ENCODE results near the gene IL21R.

DNA sequence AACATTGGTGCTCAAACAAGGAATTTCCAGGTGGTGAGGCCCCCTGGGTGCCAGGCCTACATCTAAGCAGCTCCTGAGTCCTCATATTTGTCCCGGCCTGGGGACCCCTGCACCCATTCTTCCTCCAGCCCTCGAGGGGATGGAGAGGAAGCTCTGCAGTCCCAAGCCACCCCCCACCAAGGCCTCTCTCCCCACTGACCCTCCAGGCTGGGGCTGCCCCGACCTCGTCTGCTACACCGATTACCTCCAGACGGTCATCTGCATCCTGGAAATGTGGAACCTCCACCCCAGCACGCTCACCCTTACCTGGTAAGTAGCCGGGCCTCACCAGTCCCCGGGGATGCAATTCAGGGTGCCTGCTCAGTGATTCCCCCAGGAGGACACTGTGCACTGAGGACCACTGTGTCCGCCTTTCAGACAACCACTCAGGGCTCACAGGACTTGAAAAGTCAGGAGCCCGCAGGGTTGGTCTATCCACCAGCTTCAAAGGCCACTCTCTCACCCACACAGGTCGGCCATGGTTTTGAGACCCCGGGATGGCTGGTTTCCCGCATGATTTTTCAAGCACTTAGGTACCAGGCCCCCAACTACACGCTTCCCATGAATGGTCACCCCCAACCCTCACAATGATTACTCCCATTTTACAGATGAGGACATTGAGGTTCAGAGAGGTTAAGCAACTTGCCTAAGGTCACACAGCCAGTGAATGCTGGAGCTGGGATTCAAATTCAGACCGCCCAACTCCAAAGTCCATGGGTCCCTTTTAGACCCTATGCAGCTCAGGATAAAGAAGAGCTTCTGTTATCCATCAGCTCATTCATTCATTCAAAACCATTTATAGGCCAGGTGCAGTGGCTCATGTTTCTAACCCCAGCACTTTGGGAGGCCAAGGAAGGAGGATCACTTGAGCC, 32.4 kb downstream of the IL21R start:
- TF ChIP-seq, protein P1, sequence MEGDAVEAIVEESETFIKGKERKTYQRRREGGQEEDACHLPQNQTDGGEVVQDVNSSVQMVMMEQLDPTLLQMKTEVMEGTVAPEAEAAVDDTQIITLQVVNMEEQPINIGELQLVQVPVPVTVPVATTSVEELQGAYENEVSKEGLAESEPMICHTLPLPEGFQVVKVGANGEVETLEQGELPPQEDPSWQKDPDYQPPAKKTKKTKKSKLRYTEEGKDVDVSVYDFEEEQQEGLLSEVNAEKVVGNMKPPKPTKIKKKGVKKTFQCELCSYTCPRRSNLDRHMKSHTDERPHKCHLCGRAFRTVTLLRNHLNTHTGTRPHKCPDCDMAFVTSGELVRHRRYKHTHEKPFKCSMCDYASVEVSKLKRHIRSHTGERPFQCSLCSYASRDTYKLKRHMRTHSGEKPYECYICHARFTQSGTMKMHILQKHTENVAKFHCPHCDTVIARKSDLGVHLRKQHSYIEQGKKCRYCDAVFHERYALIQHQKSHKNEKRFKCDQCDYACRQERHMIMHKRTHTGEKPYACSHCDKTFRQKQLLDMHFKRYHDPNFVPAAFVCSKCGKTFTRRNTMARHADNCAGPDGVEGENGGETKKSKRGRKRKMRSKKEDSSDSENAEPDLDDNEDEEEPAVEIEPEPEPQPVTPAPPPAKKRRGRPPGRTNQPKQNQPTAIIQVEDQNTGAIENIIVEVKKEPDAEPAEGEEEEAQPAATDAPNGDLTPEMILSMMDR (conservative IDR thresholded peaks at IDR 0.05), result no peak
- TF ChIP-seq EZH2 (IDR thresholded peaks at IDR 0.05; ENCODE audit: low read depth), result no peak
